ENCODE data around the gene SAFB2.

DNA sequence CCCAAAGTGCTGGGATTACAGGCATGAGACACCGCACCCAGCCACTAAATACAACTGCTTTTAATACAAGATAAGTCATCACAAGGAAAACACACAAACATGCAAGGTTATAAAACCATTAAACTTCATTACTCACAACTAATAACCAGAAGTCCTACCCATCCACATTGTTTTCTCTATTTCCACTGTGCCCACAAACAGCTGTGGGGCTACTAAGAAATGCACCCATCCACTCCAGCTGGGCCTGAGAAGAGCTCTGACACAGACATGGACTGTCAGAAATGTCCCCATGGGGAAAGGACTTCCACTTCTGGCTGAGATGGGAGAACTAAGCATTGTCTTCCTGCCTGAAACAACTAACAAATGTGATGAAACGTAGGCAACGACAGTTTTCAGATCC, 17.2 kb downstream of the SAFB2 start:
- TF ChIP-seq, protein P1, sequence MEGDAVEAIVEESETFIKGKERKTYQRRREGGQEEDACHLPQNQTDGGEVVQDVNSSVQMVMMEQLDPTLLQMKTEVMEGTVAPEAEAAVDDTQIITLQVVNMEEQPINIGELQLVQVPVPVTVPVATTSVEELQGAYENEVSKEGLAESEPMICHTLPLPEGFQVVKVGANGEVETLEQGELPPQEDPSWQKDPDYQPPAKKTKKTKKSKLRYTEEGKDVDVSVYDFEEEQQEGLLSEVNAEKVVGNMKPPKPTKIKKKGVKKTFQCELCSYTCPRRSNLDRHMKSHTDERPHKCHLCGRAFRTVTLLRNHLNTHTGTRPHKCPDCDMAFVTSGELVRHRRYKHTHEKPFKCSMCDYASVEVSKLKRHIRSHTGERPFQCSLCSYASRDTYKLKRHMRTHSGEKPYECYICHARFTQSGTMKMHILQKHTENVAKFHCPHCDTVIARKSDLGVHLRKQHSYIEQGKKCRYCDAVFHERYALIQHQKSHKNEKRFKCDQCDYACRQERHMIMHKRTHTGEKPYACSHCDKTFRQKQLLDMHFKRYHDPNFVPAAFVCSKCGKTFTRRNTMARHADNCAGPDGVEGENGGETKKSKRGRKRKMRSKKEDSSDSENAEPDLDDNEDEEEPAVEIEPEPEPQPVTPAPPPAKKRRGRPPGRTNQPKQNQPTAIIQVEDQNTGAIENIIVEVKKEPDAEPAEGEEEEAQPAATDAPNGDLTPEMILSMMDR (IDR thresholded peaks at IDR 0.05) = no peak
- TF ChIP-seq EP300 (IDR thresholded peaks at IDR 0.05) = no peak
- no peak for TF ChIP-seq POLR2A (IDR thresholded peaks at IDR 0.05)

All from tibial nerve (tissue), 4 donors.